HG03280 (cell line): ENCODE results near the gene ARHGAP1.
"Not testable (repeated sequence)": the region's sequence is repeated elsewhere in the genome, so short reads cannot be mapped to it uniquely, and the experiment has no call there.

Source experiments
- ATAC-seq: cut with Tn5 transposase; IDR thresholded peaks from one replicate; pipeline ENCODE4 v1.9.1; 2021; ENCODE audit warnings: mild to moderate bottlenecking, moderate library complexity; ENCODE audit not compliant: unreplicated experiment

Gene ARHGAP1

GRCh38 chr11:46724088-46724487 is 23.7 kb upstream of the ARHGAP1 start:
- ATAC-seq = no peak

- ATAC-seq = no peak
Observed at GRCh38 chr11:46723359-46723680, 22.9 kb upstream of the ARHGAP1 start.

- no peak for ATAC-seq
Observed at GRCh38 chr11:46722566-46723358, 22.3 kb upstream of the ARHGAP1 start.

GRCh38 chr11:46721286-46721685 is 20.9 kb upstream of the ARHGAP1 start:
- ATAC-seq = no peak

GRCh38 chr11:46719543-46720218 is 19.3 kb upstream of the ARHGAP1 start:
- ATAC-seq = no peak

- ATAC-seq = no peak
Observed at GRCh38 chr11:46719048-46719542, 18.7 kb upstream of the ARHGAP1 start, which contains the start of gene F2. F2 (plus strand) TSS chr11:46719213; CDS start chr11:46719236, 23 bp downstream.

GRCh38 chr11:46718155-46719019 is 18.0 kb upstream of the ARHGAP1 start:
- ATAC-seq = no peak

- ATAC-seq = not testable (repeated sequence)
Observed at GRCh38 chr11:46717825-46718154, 17.4 kb upstream of the ARHGAP1 start.

GRCh38 chr11:46712874-46713576 is 12.6 kb upstream of the ARHGAP1 start:
- no peak for ATAC-seq

GRCh38 chr11:46711303-46711702 is 10.9 kb upstream of the ARHGAP1 start:
- ATAC-seq = no peak

- no peak for ATAC-seq
Observed at GRCh38 chr11:46710821-46711269, 10.4 kb upstream of the ARHGAP1 start.

GRCh38 chr11:46709351-46709750 is 8.9 kb upstream of the ARHGAP1 start:
- not testable (repeated sequence) for ATAC-seq

- no peak for ATAC-seq
Observed at GRCh38 chr11:46706886-46707285, 6.5 kb upstream of the ARHGAP1 start.

- no peak for ATAC-seq
Observed at GRCh38 chr11:46705070-46705688, 4.8 kb upstream of the ARHGAP1 start.

- no peak for ATAC-seq
Observed at GRCh38 chr11:46701078-46701654, 747 bp upstream of the ARHGAP1 start.

GRCh38 chr11:46698597-46698996 is 1.8 kb downstream of the ARHGAP1 start:
- ATAC-seq = no peak

GRCh38 chr11:46697723-46698122 is 2.7 kb downstream of the ARHGAP1 start:
- no peak for ATAC-seq

GRCh38 chr11:46697303-46697702 is 3.1 kb downstream of the ARHGAP1 start:
- ATAC-seq = no peak

GRCh38 chr11:46696212-46696558 is 4.2 kb downstream of the ARHGAP1 start:
- ATAC-seq = no peak
